Measurements from ENCODE around the gene SMPDL3B. TPM values are rescaled to one million over a fixed set of nuclear protein-coding genes. Genes with fewer than 3 reads are reported as not detected.

Gene SMPDL3B
- total RNA-seq, 1 experiment from 2014 or later, result 31.6 TPM

- TF ChIP-seq CREB1 (CRISPR knock-in tag; IDR thresholded peaks at IDR 0.05) (no peak), ATF2 (CRISPR knock-in tag; IDR thresholded peaks at IDR 0.05; ENCODE audit: borderline replicate concordance, low read depth) (no peak), MAX (CRISPR knock-in tag; IDR thresholded peaks at IDR 0.05) (no peak), MLX (CRISPR knock-in tag; IDR thresholded peaks at IDR 0.05) (no peak), NFATC4 (CRISPR knock-in tag; IDR thresholded peaks at IDR 0.05) (no peak), CDX4 (CRISPR knock-in tag; IDR thresholded peaks at IDR 0.05; ENCODE audit: borderline replicate concordance) (no peak), ELF4 (CRISPR knock-in tag; IDR thresholded peaks at IDR 0.05; ENCODE audit: low read depth) (no peak), E2F4 (CRISPR knock-in tag; IDR thresholded peaks at IDR 0.05; ENCODE audit: borderline replicate concordance, low read depth) (no peak), TCF7 (CRISPR knock-in tag; IDR thresholded peaks at IDR 0.05; ENCODE audit: low read depth) (no peak), GABPB1 (CRISPR knock-in tag; IDR thresholded peaks at IDR 0.05) (no peak), ZNF671 (CRISPR knock-in tag; IDR thresholded peaks at IDR 0.05) (no peak), CTCF (IDR thresholded peaks at IDR 0.05) (no peak)
Observed at GRCh38 chr1:27885114-27885528, 49.7 kb upstream of the SMPDL3B start (continued).

GRCh38 chr1:27885621-27886352 lies 49.0 kb upstream of the SMPDL3B start:
- CTCF ChIA-PET, result no interaction called here
- H3K4me3 Mint-ChIP-seq, result no peak overlapping the region
- no peak for DNase-seq (ENCODE audit: low spot score)
- H3K36me3 Mint-ChIP-seq, result peaks cover 19% of the 10 kb centered on the region
- POLR2A ChIA-PET, result no interaction called here
- H3K27me3 Mint-ChIP-seq (ENCODE audit: low read depth), result no peaks in the 10 kb centered on the region
- no peak overlapping the region for H3K27ac Mint-ChIP-seq
- ATAC-seq, result no peak
- H3K9me3 Mint-ChIP-seq, result no peaks in the 10 kb centered on the region
- TF ChIP-seq ATF6 (CRISPR knock-in tag; IDR thresholded peaks at IDR 0.05) (no peak), MXD4 (CRISPR knock-in tag; IDR thresholded peaks at IDR 0.05; ENCODE audit: borderline replicate concordance) (no peak), CBFB (CRISPR knock-in tag; IDR thresholded peaks at IDR 0.05; ENCODE audit: low read depth) (no peak), ZBTB43 (CRISPR knock-in tag; IDR thresholded peaks at IDR 0.05) (no peak), E2F1 (CRISPR knock-in tag; IDR thresholded peaks at IDR 0.05) (no peak), SMAD4 (CRISPR knock-in tag; IDR thresholded peaks at IDR 0.05) (no peak), TEAD4 (CRISPR knock-in tag; IDR thresholded peaks at IDR 0.05) (no peak), RORB (CRISPR knock-in tag; IDR thresholded peaks at IDR 0.05) (no peak), FOXP1 (CRISPR knock-in tag; IDR thresholded peaks at IDR 0.05; ENCODE audit: borderline replicate concordance) (no peak)
- H3K4me1 Mint-ChIP-seq, result no peaks in the 10 kb centered on the region
